ENCODE measurements around the gene BMP10.
A peak's percentile ranks its signal among the peaks of the same experiment; 100 is the strongest.

The BMP10 gene

DNA sequence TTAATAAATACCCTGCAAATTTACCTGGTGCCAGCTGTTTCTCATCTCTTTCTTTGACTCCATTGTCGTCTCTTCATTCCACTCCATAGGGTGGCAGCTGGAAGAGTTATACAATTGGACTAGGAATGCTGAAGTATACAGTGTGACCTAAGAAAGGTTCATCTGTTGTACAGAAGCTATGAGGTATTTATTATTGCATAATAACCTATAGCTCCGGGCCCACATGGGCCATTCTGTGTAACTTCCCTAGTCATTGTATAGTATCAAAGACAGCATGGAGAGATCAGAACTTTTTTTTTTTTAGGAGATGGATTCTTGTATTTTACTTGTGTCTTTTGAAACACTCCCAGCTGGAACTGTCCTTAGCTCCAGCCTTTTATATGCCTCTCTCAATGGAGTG, 26.2 kb downstream of the BMP10 start:
- no CpG with 5 or more reads among the region's 2 CpGs for WGBS (ENCODE audit: insufficient coverage)
- DNase-seq: no peak
- ChIA-PET CTCF (interaction anchor here (0.7 to 4.3 kb wide), 10 partner anchors 10 to 1596 kb away, joined by 3 to 23 read pairs (median 3); no protein-coding TSS in a partner anchor), POLR2A (interaction anchor here (0.6 to 0.8 kb wide), 2 partner anchors 35 to 706 kb away, joined by 4 to 5 read pairs; no protein-coding TSS in a partner anchor)
- Histone ChIP-seq H3K36me3 (ENCODE audit: control insufficient read depth in 4 of 4, insufficient read depth in 4 of 4, low read length in 3 of 4) (no peaks in the 10 kb centered on the region), H3K4me1 (ENCODE audit: control extremely low read depth in 1 of 4, control insufficient read depth in 4 of 4, insufficient read depth in 4 of 4, low read length in 3 of 4) (no peaks in the 10 kb centered on the region), H3K27me3 (replicated peaks in 2 of 5; ENCODE audit: control insufficient read depth in 4 of 5, insufficient read depth in 5 of 5, low read length in 4 of 5) (no peaks in the 10 kb centered on the region), H3K27ac (ENCODE audit: insufficient read depth in 1 of 2, low read depth in 1 of 2, low read length in 2 of 2, poor library complexity in 1 of 2, severe bottlenecking in 2 of 2) (no peak overlapping the region), H3K4me3 (ENCODE audit: control insufficient read depth in 1 of 7, extremely low read depth in 1 of 7, insufficient read depth in 4 of 7, low read depth in 2 of 7, low read length in 6 of 7) (no peak overlapping the region), H3K9me3 (ENCODE audit: control extremely low read depth in 1 of 5, control insufficient read depth in 4 of 5, insufficient read depth in 2 of 5, low read depth in 1 of 5, low read length in 4 of 5) (no peaks in the 10 kb centered on the region)

DNA sequence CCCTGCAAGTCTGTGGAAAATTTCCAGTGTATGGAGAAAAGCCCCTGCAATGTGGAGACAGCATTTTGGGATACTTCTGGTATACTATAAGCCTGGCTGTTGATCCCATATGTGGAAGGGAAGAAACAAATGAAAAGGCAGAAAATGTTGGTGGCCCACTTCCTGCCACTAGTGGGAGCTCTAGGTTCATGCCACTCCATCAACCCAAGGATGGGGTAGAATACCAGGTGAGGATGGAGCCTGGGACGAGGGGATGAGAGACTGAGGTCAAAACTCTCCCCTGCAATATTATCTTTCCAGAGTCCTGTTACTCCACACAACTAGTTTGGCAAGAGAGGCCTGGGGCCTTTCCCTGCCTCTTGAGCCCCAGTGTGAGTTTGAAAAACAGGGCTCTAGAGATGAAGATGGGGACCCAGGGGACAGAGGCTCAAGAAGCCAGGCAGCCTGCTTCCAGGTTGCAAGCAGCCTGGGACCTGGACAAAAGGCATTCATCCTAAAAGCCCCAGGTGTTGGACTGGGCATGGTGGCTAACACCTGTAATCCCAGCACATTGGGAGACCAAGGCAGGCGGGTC, 31.9 kb downstream of the BMP10 start:
- Histone ChIP-seq H3K4me3 (ENCODE audit: control insufficient read depth in 1 of 7, extremely low read depth in 1 of 7, insufficient read depth in 4 of 7, low read depth in 2 of 7, low read length in 6 of 7) (no peak overlapping the region), H3K4me1 (ENCODE audit: control extremely low read depth in 1 of 4, control insufficient read depth in 4 of 4, insufficient read depth in 4 of 4, low read length in 3 of 4) (peaks cover 20 to 38% (median 34%) of the 10 kb centered on the region in 4 experiments), H3K36me3 (ENCODE audit: control insufficient read depth in 4 of 4, insufficient read depth in 4 of 4, low read length in 3 of 4) (no peaks in the 10 kb centered on the region), H3K9me3 (ENCODE audit: control extremely low read depth in 1 of 5, control insufficient read depth in 4 of 5, insufficient read depth in 2 of 5, low read depth in 1 of 5, low read length in 4 of 5) (peaks cover 0 to 3% (median 0%) of the 10 kb centered on the region in 5 experiments), H3K27me3 (replicated peaks in 2 of 5; ENCODE audit: control insufficient read depth in 4 of 5, insufficient read depth in 5 of 5, low read length in 4 of 5) (no peaks in the 10 kb centered on the region), H3K27ac (ENCODE audit: insufficient read depth in 1 of 2, low read depth in 1 of 2, low read length in 2 of 2, poor library complexity in 1 of 2, severe bottlenecking in 2 of 2) (no peak overlapping the region)
- WGBS (ENCODE audit: insufficient coverage): 100% methylated on average over 1 of the region's 2 CpGs
- DNase-seq: peak; percentile 25 to 42 (median 33)
- POLR2A ChIA-PET: no interaction called here
- CTCF ChIA-PET: interaction anchor here (0.9 to 6.1 kb wide), 24 partner anchors 9 to 376 kb away, joined by 3 to 43 read pairs (median 4); no protein-coding TSS in a partner anchor

DNA sequence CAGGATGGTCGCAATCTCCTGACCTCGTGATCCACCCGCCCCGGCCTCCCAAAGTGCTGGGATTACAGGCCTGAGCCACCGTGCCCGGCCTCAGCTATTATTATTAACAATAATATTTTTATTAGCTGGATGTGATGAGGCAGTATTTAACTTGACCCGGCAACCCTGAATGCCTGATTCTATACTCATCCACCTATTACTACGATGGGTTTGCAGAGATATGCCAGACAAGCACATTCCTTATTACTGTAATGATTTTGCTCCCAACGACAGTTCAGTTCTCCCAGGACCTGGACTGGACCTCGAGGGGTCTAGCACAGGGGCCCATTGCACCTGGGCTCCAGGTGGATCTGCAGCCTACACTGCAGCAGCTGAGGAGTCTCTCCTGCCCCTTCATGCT, 32.6 kb downstream of the BMP10 start:
- Histone ChIP-seq H3K4me1 (ENCODE audit: control extremely low read depth in 1 of 4, control insufficient read depth in 4 of 4, insufficient read depth in 4 of 4, low read length in 3 of 4) (peaks cover 23 to 45% (median 41%) of the 10 kb centered on the region in 4 experiments), H3K9me3 (ENCODE audit: control extremely low read depth in 1 of 5, control insufficient read depth in 4 of 5, insufficient read depth in 2 of 5, low read depth in 1 of 5, low read length in 4 of 5) (peaks cover 0 to 3% (median 0%) of the 10 kb centered on the region in 5 experiments), H3K36me3 (ENCODE audit: control insufficient read depth in 4 of 4, insufficient read depth in 4 of 4, low read length in 3 of 4) (no peaks in the 10 kb centered on the region), H3K4me3 (ENCODE audit: control insufficient read depth in 1 of 7, extremely low read depth in 1 of 7, insufficient read depth in 4 of 7, low read depth in 2 of 7, low read length in 6 of 7) (no peak overlapping the region), H3K27me3 (replicated peaks in 2 of 5; ENCODE audit: control insufficient read depth in 4 of 5, insufficient read depth in 5 of 5, low read length in 4 of 5) (no peaks in the 10 kb centered on the region), H3K27ac (ENCODE audit: insufficient read depth in 1 of 2, low read depth in 1 of 2, low read length in 2 of 2, poor library complexity in 1 of 2, severe bottlenecking in 2 of 2) (no peak overlapping the region)
- no peak for DNase-seq
- ChIA-PET CTCF (interaction anchor here (0.8 to 6.1 kb wide), 24 partner anchors 9 to 375 kb away, joined by 3 to 43 read pairs (median 4); no protein-coding TSS in a partner anchor), POLR2A (no interaction called here)
- 100% methylated on average over 2 of the region's 10 CpGs for WGBS (ENCODE audit: insufficient coverage)

DNA sequence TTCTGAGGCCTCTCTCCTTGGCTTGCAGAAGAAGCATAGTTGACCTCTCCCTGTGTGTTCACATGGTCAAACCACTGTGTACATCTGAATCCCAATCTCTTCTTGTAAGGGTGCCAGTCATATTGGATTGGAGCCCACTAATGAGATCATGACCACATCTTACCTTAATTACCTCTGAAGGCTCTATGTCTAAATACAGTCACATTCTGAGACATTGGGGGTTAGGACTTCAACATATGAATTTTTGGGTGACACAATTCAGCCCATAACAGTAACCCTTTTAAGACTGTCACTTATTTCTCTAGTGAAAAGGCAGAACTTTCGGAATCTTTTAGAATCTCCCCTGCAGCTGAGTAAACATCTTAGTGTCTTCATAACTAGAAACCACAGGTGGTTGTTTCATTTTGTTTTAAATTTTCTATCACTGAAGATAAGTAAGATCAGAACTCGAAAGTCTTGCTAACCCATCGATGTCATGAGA, 33.3 kb downstream of the BMP10 start:
- Histone ChIP-seq H3K4me3 (ENCODE audit: control insufficient read depth in 1 of 7, extremely low read depth in 1 of 7, insufficient read depth in 4 of 7, low read depth in 2 of 7, low read length in 6 of 7) (no peak overlapping the region), H3K4me1 (ENCODE audit: control extremely low read depth in 1 of 4, control insufficient read depth in 4 of 4, insufficient read depth in 4 of 4, low read length in 3 of 4) (peaks cover 27 to 50% (median 45%) of the 10 kb centered on the region in 4 experiments), H3K27me3 (replicated peaks in 2 of 5; ENCODE audit: control insufficient read depth in 4 of 5, insufficient read depth in 5 of 5, low read length in 4 of 5) (no peaks in the 10 kb centered on the region), H3K36me3 (ENCODE audit: control insufficient read depth in 4 of 4, insufficient read depth in 4 of 4, low read length in 3 of 4) (no peaks in the 10 kb centered on the region), H3K27ac (ENCODE audit: insufficient read depth in 1 of 2, low read depth in 1 of 2, low read length in 2 of 2, poor library complexity in 1 of 2, severe bottlenecking in 2 of 2) (no peak overlapping the region), H3K9me3 (ENCODE audit: control extremely low read depth in 1 of 5, control insufficient read depth in 4 of 5, insufficient read depth in 2 of 5, low read depth in 1 of 5, low read length in 4 of 5) (peaks cover 0 to 3% (median 0%) of the 10 kb centered on the region in 5 experiments)
- peak in 1 of 3 donors; percentile 16 for DNase-seq
- WGBS (ENCODE audit: insufficient coverage): no CpG with 5 or more reads among the region's 3 CpGs
- CTCF ChIA-PET: interaction anchor here (0.8 to 6.1 kb wide), 13 partner anchors 10 to 369 kb away, joined by 3 to 43 read pairs (median 6); no protein-coding TSS in a partner anchor
- POLR2A ChIA-PET: no interaction called here

DNA sequence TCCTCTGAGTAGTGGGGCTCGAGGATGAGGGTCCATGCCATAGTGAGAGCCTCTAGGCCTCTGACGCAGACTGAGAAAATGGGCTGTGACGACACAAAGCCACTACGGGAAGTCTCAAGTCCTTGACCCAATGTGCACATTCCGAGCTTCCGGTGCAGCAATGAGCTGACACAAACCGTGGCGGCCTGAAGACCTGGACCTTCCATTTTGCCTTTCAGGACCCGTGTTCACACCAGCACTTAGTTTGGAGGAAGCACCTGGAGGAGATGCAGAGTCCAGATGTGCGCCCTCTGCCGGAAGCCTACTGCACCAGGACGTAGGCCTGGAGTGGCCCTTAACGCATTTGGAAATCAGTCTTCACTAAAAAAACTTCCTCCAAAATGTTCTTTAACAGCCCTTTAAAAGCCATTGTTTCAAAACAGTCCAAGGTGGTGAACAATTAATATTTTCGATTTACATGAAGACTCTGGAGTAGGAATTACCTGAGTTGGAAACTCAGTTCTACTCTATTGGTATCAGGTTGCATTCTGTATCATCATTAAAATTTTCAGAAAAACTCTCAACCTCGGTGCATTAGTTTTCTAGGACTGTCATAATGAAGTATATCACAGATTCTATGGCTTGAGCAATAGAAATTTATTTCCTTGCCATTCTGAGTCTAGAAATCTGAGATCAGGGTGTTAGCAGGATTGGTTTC, 33.9 kb downstream of the BMP10 start:
- Histone ChIP-seq H3K27ac (ENCODE audit: insufficient read depth in 1 of 2, low read depth in 1 of 2, low read length in 2 of 2, poor library complexity in 1 of 2, severe bottlenecking in 2 of 2) (no peak overlapping the region), H3K4me3 (ENCODE audit: control insufficient read depth in 1 of 7, extremely low read depth in 1 of 7, insufficient read depth in 4 of 7, low read depth in 2 of 7, low read length in 6 of 7) (peak overlapping the region in 1 of 7 experiments; percentile 24), H3K36me3 (ENCODE audit: control insufficient read depth in 4 of 4, insufficient read depth in 4 of 4, low read length in 3 of 4) (no peaks in the 10 kb centered on the region), H3K4me1 (ENCODE audit: control extremely low read depth in 1 of 4, control insufficient read depth in 4 of 4, insufficient read depth in 4 of 4, low read length in 3 of 4) (peaks cover 31 to 56% (median 51%) of the 10 kb centered on the region in 4 experiments), H3K27me3 (replicated peaks in 2 of 5; ENCODE audit: control insufficient read depth in 4 of 5, insufficient read depth in 5 of 5, low read length in 4 of 5) (no peaks in the 10 kb centered on the region), H3K9me3 (ENCODE audit: control extremely low read depth in 1 of 5, control insufficient read depth in 4 of 5, insufficient read depth in 2 of 5, low read depth in 1 of 5, low read length in 4 of 5) (peaks cover 0 to 3% (median 0%) of the 10 kb centered on the region in 5 experiments)
- ChIA-PET CTCF (interaction anchor here (0.6 to 6.1 kb wide), 28 partner anchors 11 to 681 kb away, joined by 3 to 43 read pairs (median 4); no protein-coding TSS in a partner anchor), POLR2A (no interaction called here)
- WGBS (ENCODE audit: insufficient coverage): 39% methylated on average over 13 of the region's 15 CpGs
- peak; percentile 86 to 94 (median 94) for DNase-seq

DNA sequence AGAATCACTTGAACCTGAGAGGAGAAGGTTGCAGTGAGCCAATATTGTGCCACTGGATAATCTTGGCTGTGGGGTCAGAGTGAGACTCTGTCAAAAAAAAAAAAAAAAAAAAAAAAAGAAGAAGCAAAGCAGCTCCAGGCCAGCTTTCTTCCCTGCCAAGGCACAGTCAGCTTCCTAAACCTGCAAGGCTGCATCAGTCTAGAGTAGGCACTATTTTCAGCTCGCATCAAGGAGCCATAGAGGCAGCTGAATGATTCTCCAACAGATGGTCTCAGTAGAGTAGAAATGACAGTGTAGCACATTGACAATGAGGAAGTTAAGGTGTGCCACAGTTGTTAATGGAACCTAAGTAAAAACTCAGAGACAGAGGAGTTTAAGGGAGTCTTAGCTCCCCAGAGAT, 35.6 kb downstream of the BMP10 start:
- Histone ChIP-seq H3K36me3 (ENCODE audit: control insufficient read depth in 4 of 4, insufficient read depth in 4 of 4, low read length in 3 of 4) (no peaks in the 10 kb centered on the region), H3K27ac (ENCODE audit: insufficient read depth in 1 of 2, low read depth in 1 of 2, low read length in 2 of 2, poor library complexity in 1 of 2, severe bottlenecking in 2 of 2) (peak overlapping the region in 1 of 2 experiments; percentile 68), H3K4me1 (ENCODE audit: control extremely low read depth in 1 of 4, control insufficient read depth in 4 of 4, insufficient read depth in 4 of 4, low read length in 3 of 4) (peaks cover 42 to 73% (median 68%) of the 10 kb centered on the region in 4 experiments), H3K9me3 (ENCODE audit: control extremely low read depth in 1 of 5, control insufficient read depth in 4 of 5, insufficient read depth in 2 of 5, low read depth in 1 of 5, low read length in 4 of 5) (peaks cover 0 to 3% (median 0%) of the 10 kb centered on the region in 5 experiments), H3K4me3 (ENCODE audit: control insufficient read depth in 1 of 7, extremely low read depth in 1 of 7, insufficient read depth in 4 of 7, low read depth in 2 of 7, low read length in 6 of 7) (no peak overlapping the region), H3K27me3 (replicated peaks in 2 of 5; ENCODE audit: control insufficient read depth in 4 of 5, insufficient read depth in 5 of 5, low read length in 4 of 5) (no peaks in the 10 kb centered on the region)
- ChIA-PET POLR2A (no interaction called here), CTCF (interaction anchor here (0.7 to 6.1 kb wide), 25 partner anchors 12 to 372 kb away, joined by 3 to 43 read pairs (median 4); no protein-coding TSS in a partner anchor)
- WGBS (ENCODE audit: insufficient coverage): no CpG with 5 or more reads among the region's 1 CpG
- peak; percentile 31 to 88 (median 82) for DNase-seq

Measured in common myeloid progenitor, CD34-positive (primary cell).